GOT3 (cell line): ENCODE results near the gene LRRC46.

Source experiments
- DNase-seq: peaks from one replicate; lab custom pipeline; 2025; ENCODE audit warnings: mixed read lengths; lab: John Stamatoyannopoulos, UW

Gene LRRC46

DNA sequence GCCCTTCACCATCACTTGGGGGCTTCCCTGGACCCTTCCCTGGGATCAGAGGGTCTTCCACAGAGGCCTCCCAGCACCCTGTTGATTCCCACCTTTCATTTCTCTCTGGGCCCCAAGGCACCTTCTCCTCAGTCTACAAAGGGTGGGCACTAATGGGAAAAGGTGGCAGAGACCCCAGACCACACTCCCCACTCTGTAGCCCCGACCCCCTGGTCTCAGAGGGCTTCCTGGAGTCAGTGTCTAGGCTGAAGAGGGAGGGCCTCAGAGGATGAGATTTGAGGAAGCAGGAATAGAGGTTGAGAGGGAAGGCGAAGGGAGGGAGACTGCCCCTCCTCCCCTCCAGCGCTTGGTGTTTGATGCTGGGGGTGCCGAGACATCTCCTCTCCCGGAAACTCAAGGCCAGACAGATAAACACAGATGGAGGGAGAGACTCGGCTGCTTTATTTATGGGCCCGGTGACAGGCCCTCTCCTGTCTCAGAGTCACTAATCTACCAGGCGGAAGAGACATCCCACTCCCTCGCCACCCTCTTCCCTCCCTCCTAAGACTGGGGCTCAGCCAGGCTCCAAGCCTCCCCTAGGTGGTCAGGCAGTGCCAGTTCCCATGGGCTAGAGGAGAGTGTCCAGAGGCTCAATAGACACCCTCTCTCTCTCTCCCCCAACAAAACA lies 46.0 kb downstream of the LRRC46 start:
- DNase-seq = no peak

DNA sequence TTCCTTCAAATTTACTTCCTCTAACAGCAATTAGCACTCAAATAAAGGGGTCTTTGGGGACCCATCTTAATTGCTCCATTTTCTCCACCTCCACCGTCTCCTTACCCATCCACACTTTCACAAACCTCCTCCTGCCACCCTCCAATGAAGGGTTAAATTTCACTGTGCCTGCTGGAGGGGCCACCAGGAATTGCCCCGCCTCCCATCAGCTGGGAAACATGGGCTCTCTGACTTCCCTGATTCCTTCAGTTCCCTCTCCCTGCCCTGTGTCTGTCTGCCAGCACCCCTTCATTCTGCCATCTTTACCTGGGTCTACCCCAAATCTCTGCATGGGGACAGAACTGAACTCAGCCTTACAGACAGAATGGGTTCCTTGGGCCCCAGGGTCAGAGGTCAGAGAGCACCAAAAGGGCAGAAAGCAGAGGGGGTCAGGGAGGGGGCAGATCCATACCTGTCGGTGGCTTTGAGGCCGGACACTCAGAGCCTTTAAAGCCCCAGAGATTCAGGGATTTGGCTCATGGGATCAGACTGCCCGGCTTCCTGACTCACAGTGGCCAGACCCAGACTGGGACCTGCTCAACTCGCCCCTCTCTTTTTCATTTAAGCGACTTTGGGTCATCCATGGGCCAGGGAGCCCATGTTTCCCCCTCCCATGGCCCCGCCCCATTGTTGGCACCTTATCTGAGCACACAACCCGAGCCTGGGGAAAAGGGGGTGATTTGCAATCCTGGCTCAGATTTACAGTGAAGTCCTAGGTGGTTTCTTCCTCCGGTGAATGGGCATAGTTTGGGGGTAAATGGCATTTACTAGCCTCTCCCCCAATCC lies 46.9 kb downstream of the LRRC46 start:
- DNase-seq = no peak

DNA sequence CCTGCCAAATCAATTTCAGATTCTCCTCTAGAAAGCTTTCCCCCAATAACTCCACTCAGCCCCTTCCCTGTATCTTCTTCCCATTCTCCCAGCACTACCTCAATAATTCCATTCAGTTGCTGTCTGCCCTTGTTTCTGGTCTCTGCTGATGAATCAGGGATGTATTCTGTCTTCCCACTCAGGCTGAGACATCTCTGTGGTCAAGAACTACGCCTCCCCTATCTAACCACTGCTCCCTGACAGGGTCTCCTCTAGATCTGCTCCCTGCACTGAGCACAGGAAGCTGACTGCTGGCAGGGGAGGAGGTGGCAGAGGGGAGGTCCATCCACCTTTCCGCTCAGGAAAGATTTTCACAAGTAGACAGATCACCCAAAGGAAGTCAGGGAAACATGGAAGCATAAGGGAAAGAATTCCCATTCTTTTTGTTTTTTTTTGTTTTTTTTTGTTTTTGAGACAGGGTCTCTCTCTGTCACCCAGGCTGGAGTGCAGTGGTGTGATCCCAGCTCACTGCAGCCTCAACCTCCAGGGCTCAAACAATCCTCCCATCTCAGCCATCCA lies 47.6 kb downstream of the LRRC46 start:
- no peak for DNase-seq

DNA sequence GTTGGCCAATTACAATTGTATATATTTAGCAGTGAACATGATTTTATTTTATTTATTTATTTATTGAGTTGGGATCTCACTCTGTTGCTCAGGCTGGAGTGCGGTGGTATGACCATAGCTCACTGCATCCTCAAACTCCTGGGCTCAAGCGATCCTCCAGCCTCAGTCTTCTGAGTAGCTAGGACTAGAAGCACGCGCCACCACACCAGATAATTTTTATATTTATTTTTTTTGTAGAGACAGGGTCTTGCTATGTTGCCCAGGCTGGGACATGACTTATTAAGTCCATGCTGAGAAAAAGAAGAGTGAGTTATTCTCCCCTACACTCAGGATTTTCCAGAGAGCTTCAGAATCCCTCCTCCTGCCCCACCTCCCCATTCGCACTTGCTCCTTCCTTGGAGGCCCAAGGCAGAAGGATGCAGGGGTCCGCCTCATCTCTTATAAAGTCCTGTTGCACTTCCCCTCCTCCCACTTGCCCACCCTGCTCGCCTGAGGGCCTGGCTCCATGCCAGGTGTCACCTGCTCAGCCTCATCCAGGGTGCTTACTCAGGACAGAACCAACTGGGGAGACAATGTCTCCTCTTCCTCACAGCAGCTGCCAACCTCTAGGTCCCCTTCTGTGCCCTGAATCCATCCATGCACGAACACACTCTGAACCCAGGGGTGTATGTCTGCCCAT lies 48.4 kb downstream of the LRRC46 start:
- no peak for DNase-seq

DNA sequence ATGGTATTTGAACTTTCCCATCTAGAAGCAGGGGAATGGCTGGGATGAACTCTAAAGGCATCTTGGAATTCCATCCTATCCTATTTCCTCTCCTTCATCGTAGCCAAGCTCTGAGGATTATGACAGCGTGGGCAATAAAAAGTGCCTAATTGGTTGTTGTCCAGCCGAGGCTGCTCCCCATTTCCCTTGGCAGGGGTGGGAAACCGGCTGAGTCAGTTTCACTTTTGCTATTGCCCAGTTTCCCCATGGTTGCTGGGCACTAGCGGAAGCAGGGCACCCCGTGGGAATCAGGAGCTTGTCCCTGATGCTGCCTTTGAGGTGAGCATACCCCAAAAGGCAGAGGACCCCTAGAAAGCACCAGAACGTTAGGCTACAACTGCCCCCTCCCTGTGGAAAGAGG lies 50.8 kb downstream of the LRRC46 start:
- DNase-seq = no peak

DNA sequence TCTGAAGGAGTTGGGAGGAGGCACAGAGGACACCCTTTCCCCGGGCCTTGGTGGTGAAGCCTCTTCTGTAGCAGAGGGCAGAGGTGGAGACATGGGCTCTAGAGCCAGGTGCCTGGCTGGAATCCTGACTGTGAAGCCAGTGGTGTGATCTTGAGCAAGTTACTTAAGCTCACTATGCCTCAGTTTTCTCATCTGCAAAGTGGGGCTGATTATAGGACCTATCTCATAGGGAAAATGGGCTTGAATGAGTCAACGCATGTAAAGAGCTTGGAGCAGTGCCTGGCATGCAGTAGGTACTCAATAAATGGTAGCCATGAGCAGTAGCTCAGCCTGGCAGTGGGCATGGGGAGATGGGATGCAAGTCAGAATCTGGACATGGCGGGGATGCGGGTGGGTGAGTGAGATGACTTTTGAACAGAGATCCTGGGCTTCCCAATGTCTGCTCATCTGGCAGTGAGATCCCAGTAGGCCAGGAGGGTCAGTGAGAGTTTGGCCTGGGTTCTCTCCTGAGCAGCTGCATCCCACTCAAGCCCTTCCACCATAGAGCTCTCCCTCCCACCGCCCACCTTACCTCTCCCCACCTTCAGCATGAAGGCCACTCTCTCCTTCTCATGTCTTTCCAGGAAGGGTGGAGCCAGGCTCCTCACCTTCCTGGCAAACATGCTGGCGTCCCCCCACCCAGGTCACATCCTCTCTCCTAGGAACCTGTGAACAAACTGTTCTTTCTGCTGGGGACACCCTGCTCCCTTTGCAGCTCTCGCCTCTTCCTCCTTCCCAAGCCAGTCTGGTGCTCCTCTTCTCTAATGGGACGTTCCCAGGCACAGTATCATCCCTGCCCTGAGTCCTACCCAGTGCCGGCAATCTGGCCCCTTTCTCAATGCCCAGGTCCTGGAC lies 51.5 kb downstream of the LRRC46 start:
- no peak for DNase-seq

DNA sequence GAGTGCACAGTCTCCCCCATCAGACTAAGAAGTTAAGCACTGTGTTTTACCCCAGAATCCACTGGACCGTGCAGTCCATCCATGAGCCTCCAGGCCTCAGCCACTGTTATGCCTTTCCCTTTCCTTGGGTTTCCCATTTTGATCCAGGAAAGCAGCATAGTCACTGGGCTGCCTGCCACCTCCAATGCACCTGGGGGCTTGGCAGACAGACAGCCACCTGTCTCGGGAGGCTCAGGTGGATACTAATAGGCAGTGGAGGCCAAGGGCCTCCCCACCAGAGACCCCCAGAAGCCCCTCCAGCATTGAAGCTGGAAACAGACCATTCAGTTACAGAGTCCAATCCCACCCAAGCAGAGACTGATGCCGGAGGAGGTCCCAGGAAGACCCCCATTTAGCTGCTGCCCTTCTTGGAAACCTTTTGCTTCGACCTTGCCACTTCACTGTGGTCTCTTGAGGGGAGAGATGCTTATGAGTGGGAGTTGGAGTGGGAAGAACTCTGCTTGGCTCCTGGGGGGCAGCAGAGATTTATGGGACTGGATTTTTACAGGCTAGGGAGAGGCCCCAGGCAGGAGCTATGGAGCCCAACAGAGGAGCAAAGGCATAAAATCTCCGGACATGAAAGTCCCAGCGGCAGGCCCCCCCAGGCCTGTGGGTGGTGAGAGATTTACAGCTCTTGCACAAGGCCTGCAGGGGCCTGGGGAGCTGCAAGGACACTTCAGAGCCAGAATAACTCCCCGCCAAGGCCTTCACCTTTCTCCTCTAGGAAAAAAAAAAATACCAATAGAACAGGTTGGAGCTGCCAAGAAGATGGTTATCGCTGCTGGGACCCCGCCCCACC lies 52.3 kb downstream of the LRRC46 start:
- DNase-seq = no peak

DNA sequence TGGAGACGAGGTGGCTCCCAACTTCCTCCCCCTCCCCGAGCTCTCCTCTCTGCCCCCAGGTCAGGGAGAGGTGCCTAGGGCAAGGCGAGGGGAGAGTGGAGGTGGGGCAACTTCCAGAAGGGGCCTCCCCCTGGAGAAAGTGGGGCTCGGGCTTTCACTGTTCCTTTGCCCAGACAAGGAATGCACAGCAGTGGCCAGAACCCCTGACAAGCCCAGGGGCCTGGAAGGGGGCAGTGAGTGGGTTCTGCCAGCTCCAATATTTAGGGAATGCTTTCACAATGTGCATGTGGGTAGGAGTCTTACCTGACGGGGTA lies 52.9 kb downstream of the LRRC46 start:
- no peak for DNase-seq

DNA sequence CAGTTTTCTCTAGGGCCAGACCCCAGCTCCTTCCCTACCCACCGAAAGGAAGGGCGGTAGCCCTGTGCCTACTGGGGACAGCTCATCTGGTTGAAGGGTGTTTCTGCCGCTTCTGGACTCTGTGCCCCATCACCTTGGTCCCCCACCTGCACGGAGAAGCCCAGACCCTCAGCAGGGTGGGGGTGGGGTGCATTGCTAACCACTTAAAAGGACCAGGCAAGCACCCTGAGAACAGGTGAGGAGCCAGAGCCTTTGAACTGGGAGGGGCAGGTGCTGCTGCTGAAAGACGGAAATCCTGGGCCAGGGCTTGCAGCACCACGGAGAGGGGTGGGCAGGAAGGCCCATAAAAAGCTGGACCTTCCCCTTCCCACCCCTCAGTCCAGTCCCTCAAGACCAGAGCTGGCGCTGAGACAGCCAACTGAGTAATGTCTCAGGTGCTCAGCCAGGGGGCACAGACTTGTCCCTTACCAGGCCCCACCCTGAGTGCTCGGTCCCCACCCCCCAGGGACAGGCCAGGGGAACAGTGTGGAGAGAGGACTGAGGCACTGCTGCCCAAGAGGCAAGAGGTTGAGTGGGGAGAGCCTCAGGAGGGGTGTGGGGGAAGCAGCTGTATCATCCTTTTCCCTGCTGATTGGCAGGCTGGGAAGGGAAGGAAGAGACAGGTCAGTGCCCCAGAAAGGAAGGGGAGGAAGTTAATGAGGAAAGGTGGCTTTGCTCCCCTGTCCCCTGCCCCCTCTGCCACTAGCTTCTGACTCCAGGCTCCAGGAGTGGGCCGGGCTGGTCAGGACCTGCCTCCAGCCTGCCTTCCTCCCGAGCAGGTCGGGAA lies 53.6 kb downstream of the LRRC46 start:
- DNase-seq = no peak
